ENCODE measurements around the gene GUSB.

DNA sequence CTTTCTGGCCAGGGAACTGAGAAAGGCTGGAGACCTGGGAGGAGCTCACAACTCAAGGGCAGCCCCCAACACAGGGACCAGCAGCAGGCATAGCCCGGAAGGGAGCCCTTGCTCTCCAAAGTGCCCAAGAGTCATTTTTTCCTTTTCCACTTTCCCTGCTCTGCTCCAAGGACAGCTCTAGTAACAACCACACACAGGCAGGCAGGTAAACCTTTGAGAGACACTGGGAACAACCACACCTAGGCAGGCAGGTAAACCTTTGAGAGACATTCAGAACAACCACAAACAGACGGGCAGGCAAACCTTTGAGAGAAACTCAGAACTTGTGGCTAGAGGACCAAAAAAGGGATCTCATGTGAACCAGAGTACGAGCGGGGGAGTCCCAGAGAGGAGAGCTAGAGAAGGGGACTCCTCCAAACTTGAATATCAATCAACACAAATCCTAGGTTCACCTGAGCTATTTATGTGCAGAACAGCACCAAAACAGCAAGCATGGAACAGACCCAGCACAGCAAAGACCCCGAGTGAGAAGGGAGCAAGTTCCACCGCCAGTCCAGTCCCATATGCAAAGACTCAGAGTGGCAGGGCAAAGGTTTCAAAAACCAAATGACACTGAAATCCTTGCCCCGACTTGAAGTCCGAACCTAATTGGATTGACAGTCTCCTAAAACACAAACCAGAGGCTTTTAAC, 33.6 kb upstream of the GUSB start:
- TF ChIP-seq REST (IDR thresholded peaks at IDR 0.05) (no peak), TAF1 (conservative IDR thresholded peaks at IDR 0.05) (no peak), EGR1 (IDR thresholded peaks at IDR 0.05; ENCODE audit: low read depth in 2 of 2) (no peak), RAD21 (IDR thresholded peaks at IDR 0.05) (no peak), ATF3 (IDR thresholded peaks at IDR 0.05) (no peak), YY1 (IDR thresholded peaks at IDR 0.05) (no peak), SP1 (IDR thresholded peaks at IDR 0.05) (no peak), GABPA (IDR thresholded peaks at IDR 0.05 in 1 of 2, conservative IDR thresholded peaks at IDR 0.05 in 1 of 2) (no peak), FOXA1 (IDR thresholded peaks at IDR 0.05) (no peak), JUND (IDR thresholded peaks at IDR 0.05) (no peak), RXRA (IDR thresholded peaks at IDR 0.05) (no peak), HNF4A (conservative IDR thresholded peaks at IDR 0.05) (no peak)
- TF ChIP-seq, protein P1, sequence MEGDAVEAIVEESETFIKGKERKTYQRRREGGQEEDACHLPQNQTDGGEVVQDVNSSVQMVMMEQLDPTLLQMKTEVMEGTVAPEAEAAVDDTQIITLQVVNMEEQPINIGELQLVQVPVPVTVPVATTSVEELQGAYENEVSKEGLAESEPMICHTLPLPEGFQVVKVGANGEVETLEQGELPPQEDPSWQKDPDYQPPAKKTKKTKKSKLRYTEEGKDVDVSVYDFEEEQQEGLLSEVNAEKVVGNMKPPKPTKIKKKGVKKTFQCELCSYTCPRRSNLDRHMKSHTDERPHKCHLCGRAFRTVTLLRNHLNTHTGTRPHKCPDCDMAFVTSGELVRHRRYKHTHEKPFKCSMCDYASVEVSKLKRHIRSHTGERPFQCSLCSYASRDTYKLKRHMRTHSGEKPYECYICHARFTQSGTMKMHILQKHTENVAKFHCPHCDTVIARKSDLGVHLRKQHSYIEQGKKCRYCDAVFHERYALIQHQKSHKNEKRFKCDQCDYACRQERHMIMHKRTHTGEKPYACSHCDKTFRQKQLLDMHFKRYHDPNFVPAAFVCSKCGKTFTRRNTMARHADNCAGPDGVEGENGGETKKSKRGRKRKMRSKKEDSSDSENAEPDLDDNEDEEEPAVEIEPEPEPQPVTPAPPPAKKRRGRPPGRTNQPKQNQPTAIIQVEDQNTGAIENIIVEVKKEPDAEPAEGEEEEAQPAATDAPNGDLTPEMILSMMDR (IDR thresholded peaks at IDR 0.05; ENCODE audit: low read depth, low read length, missing input control), result no peak
- TF ChIP-seq, protein P2, sequence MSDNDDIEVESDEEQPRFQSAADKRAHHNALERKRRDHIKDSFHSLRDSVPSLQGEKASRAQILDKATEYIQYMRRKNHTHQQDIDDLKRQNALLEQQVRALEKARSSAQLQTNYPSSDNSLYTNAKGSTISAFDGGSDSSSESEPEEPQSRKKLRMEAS (IDR thresholded peaks at IDR 0.05), result no peak

Data from liver (tissue), 3 donors.